Coronary artery (tissue), 2 donors: Measurements from ENCODE around the gene KLF13.
A peak's percentile ranks its signal among the peaks of the same experiment; 100 is the strongest.

ENCODE experiments used
- DNase-seq: peaks from one replicate; pipeline ENCODE4 v3.0.0-alpha.2; 2017; ENCODE audit warnings: low spot score
- H3K27ac ChIP-seq, 2 donors: fragments of 200-600 bp; sonication (generic); one replicate each; pipeline ENCODE4 v1.5.1; 2016 to 2019
- H3K4me3 ChIP-seq: fragments of 200-600 bp; sonication (generic); 2 replicates; pipeline ENCODE4 v1.5.1; 2016; ENCODE audit warnings: mild to moderate bottlenecking, moderate library complexity
- TF ChIP-seq, protein P1 (sequence below): fragments of 200-600 bp; sonication (generic); IDR thresholded peaks from one replicate; pipeline ENCODE4 v1.5.1; 2019; ENCODE audit warnings: antibody characterized with exemption

KLF13 gene

DNA sequence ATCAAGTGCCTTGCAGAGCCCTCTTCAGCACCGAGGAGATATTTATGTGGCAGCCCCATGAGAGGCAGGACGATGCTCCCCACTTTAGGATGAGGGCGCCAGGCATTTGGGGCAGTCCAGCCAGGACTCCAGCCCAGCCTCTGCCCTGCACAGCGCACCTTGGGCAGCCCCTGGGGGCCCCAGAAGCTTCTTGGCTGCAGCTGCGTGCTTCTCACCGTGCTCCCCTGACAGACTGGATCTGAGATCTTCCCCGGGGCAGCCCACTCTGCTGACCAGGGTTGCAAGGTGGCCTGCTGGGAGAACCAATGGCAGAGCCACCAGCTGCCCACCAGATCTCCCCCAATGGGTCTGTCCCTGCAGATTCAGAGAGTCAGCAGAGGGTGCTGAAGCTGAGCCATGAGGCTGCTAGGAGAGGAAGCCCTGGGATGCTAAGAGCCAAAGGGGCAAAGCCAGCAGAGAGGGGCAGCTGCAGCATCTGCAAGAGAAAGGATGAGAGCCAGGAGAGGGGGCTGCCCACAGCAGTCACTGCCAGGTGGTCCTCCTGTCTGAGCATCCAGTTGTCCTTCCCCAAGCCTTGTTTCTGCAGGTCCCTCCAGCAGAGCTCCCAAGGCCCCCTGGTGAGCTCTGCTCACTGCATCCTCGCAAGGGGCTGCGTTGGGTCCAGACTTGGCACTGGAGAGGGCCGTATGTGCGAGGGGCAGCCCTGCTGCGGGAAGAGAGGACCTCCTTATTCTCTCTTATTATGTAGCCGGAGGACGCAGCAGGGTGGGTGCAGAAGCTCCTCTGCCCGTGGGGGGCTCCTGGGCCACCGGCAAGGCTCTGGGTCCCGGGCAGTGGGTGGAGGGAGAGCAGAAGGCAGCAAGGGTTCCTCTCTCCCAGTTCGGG is 14.7 kb upstream of the KLF13 start:
- peak; percentile 63 for DNase-seq
- Histone ChIP-seq H3K27ac (no peak overlapping the region), H3K4me3 (no peak overlapping the region)
- TF ChIP-seq, protein P1, sequence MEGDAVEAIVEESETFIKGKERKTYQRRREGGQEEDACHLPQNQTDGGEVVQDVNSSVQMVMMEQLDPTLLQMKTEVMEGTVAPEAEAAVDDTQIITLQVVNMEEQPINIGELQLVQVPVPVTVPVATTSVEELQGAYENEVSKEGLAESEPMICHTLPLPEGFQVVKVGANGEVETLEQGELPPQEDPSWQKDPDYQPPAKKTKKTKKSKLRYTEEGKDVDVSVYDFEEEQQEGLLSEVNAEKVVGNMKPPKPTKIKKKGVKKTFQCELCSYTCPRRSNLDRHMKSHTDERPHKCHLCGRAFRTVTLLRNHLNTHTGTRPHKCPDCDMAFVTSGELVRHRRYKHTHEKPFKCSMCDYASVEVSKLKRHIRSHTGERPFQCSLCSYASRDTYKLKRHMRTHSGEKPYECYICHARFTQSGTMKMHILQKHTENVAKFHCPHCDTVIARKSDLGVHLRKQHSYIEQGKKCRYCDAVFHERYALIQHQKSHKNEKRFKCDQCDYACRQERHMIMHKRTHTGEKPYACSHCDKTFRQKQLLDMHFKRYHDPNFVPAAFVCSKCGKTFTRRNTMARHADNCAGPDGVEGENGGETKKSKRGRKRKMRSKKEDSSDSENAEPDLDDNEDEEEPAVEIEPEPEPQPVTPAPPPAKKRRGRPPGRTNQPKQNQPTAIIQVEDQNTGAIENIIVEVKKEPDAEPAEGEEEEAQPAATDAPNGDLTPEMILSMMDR = no peak

DNA sequence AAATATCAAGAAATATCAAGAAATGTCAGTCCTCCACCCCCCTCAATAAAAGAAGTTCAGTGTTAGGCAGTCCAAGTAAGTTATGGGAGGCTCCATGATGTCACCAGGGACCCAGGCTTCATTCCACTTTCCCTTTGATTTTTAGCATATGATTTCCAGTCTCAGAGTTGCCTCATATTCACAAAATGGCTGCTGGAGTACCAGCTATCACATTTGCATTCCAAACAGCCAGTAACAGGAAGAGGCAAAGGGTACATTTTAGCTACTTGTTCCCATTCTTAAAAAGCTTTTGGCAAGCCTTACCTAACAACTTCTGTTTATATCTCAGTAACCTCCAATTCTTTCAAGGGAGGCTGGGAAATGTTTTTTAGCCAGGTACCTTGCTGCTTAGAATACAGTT is 13.4 kb upstream of the KLF13 start:
- H3K27ac ChIP-seq = no peak overlapping the region
- H3K4me3 ChIP-seq = no peak overlapping the region
- TF ChIP-seq, protein P1 = no peak
- no peak for DNase-seq

- no peak for DNase-seq
- Histone ChIP-seq H3K27ac (no peak overlapping the region), H3K4me3 (no peak overlapping the region)
- TF ChIP-seq, protein P1 = no peak
Measured at GRCh38 chr15:31314380-31314779, 12.3 kb upstream of the KLF13 start.

DNA sequence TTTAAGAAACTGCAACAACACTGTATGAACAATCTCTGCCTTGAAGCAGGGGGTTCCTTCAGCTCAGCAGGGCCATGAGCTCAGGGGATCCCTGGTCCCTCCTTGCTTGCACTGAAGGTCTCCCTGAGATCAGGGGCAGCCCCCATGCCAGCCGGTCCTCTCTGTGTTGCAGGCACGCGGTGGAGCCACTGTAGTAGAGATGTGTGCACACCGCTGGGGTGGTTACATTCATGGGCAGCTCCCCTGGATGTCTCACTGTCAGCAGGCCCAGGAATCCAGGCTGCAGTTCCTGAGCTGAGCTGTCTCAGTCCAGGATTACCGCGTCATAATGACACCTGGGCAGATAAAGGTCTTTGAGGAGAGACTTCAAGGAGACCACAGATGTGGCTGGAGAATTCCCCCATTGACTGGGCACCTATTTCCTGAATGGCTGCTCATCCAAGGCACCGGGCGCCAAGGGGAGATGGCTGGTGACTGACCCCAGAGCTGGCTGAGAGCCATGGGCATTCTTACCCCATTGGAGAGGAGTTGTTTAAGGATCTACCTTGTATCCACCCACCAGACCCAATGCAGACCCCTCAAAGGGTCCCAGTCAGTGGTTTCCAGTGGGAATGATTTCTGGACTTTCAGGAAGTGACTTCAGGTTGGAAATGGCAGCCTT is 10.4 kb upstream of the KLF13 start:
- DNase-seq = no peak
- H3K4me3 ChIP-seq = no peak overlapping the region
- H3K27ac ChIP-seq = no peak overlapping the region
- TF ChIP-seq, protein P1 = no peak

DNA sequence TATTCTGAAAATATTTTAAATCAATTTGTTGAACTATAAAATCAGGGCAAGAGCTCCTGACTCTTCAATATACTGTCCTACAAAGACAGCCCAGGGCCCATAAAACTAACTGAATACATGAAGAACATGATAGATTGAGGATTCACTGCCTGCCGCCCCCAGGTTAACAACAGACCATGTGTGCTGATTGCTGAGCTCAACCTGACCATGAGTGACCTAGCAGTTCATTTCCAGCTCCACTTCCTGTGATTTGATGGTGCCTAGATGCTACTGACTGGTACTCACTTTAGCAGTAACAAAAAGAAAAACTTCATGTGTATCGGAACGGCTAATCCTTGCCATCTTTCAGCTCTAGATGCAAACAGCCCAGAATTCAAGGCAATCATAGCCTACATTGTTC is 9.6 kb upstream of the KLF13 start:
- no peak for DNase-seq
- Histone ChIP-seq H3K27ac (no peak overlapping the region), H3K4me3 (no peak overlapping the region)
- TF ChIP-seq, protein P1 = no peak

GRCh38 chr15:31317421-31318327 is 9.0 kb upstream of the KLF13 start:
- no peak overlapping the region for H3K27ac ChIP-seq
- TF ChIP-seq, protein P1 = no peak
- no peak for DNase-seq
- H3K4me3 ChIP-seq = no peak overlapping the region
